HCT116 (cell line): ENCODE data around the gene COL28A1. TPM values are rescaled to one million over a fixed set of nuclear protein-coding genes. Genes with fewer than 3 reads are reported as not detected.

Experiments
- ATAC-seq: fragments of 200-7000 bp; cut with Tn5 transposase; 2 replicates; pipeline ENCODE4 v1.9.1; 2020; ENCODE audit warnings: mild to moderate bottlenecking, moderate library complexity
- BruUV-seq: library from RNA; stranded (reverse); fragments of 400-500 nt; replicated peaks from 2 replicates; lab custom pipeline; 2021; lab: Mats Ljungman, UMichigan
- CTCF ChIA-PET: fragments of 300-600 bp; sonication (Branson Sonifier 250); formaldehyde crosslinking; loops from one replicate; lab custom pipeline; 2021; ENCODE audit warnings: antibody characterized with exemption; lab: Charles Lee
- POLR2A ChIA-PET: fragments of 300-600, 350-600 bp; sonication (Branson Sonifier 250); formaldehyde crosslinking; loops from one replicate; lab custom pipeline; 2021; ENCODE audit warnings: antibody characterized with exemption; lab: Charles Lee
- RAD21 ChIA-PET, 2 experiments: fragments of 300-600 bp; sonication (Branson Sonifier 250); formaldehyde crosslinking; loops; one replicate each; lab custom pipeline; 2023; ENCODE audit warnings: low total read pairs in 2 of 2; ENCODE audit not compliant: uncharacterized antibody in 2 of 2, unreplicated experiment in 2 of 2, low non-redundant PET in 1 of 2; lab: Charles Lee
- DNase-seq: peaks from one replicate; pipeline ENCODE4 v3.0.0-alpha.2; 2010; ENCODE audit warnings: low read depth, low spot score
- H2AFZ ChIP-seq: fragments of 200-600 bp; shearing (Covaris generic), sonication (generic); 2 replicates; pipeline ENCODE4 v1.6.1; 2017; ENCODE audit warnings: low read depth, mixed run types, mixed read lengths, antibody characterized with exemption, low read length; ENCODE audit not compliant: poor library complexity, severe bottlenecking
- H3K27ac ChIP-seq: 2 replicates; pipeline ENCODE4 v1.5.1; 2012; ENCODE audit warnings: low read depth, low read length
- H3K27me3 ChIP-seq: fragments of 200-600 bp; sonication (generic); 2 replicates; pipeline ENCODE4 v1.6.1; 2016; ENCODE audit warnings: mixed run types, low read length, mixed read lengths; ENCODE audit not compliant: insufficient read depth
- H3K36me3 ChIP-seq, 2 experiments: fragments of 200-500 bp in 1 of 2; fragments of 200-600 bp in 1 of 2; sonication (Bioruptor generic) in 1 of 2; sonication (generic) in 1 of 2; 2 replicates each; pipeline versions ENCODE4 v1.5.1 to v1.6.1; 2014 to 2016; ENCODE audit warnings: low read length in 2 of 2, inconsistent platforms in 1 of 2, mixed read lengths in 1 of 2, mixed run types in 1 of 2; ENCODE audit not compliant: insufficient read depth in 2 of 2, control insufficient read depth in 1 of 2
- H3K4me1 ChIP-seq, 2 experiments: fragments of 200-600 bp in 1 of 2; sonication (generic) in 1 of 2; 2 replicates each; pipeline versions ENCODE4 v1.5.1 to v1.6.1; 2012 to 2017; ENCODE audit warnings: low read length in 2 of 2, inconsistent platforms in 1 of 2, mild to moderate bottlenecking in 1 of 2, mixed read lengths in 1 of 2, mixed run types in 1 of 2, moderate library complexity in 1 of 2; ENCODE audit not compliant: insufficient read depth in 2 of 2, control insufficient read depth in 1 of 2
- H3K4me2 ChIP-seq: fragments of 200-600 bp; sonication (generic); 2 replicates; pipeline ENCODE4 v1.6.1; 2017; ENCODE audit warnings: mixed run types, low read length, mixed read lengths
- H3K4me3 ChIP-seq, 2 experiments: fragments of 200-600 bp in 1 of 2; sonication (generic) in 1 of 2; replicated peaks in 1 of 2; 2 replicates each; pipeline ENCODE4 v1.5.1; 2011 to 2016; ENCODE audit warnings: low read length in 2 of 2, control low read depth in 1 of 2, low read depth in 1 of 2, mild to moderate bottlenecking in 1 of 2, mixed read lengths in 1 of 2, mixed run types in 1 of 2
- H3K79me2 ChIP-seq: fragments of 200-600 bp; sonication (generic); 2 replicates; pipeline ENCODE4 v1.6.1; 2017; ENCODE audit warnings: mild to moderate bottlenecking, mixed run types, low read length, moderate library complexity, mixed read lengths; ENCODE audit not compliant: insufficient read depth
- H3K9ac ChIP-seq: fragments of 200-600 bp; sonication (generic); 2 replicates; pipeline ENCODE4 v1.6.1; 2016; ENCODE audit warnings: low read length, mixed read lengths
- H3K9me2 ChIP-seq: fragments of 200-600 bp; sonication (generic), shearing (Covaris generic); 2 replicates; pipeline ENCODE4 v1.6.1; 2017; ENCODE audit warnings: mixed run types, mild to moderate bottlenecking, moderate library complexity; ENCODE audit not compliant: insufficient read depth
- H3K9me3 ChIP-seq, 2 experiments: fragments of 200-500 bp in 1 of 2; fragments of 200-600 bp in 1 of 2; sonication (Bioruptor generic) in 1 of 2; sonication (generic) in 1 of 2; 2 replicates each; pipeline ENCODE4 v1.6.1; 2014 to 2017; ENCODE audit warnings: low read length in 2 of 2, mixed read lengths in 2 of 2, inconsistent platforms in 1 of 2, low read depth in 1 of 2, mild to moderate bottlenecking in 1 of 2, mixed run types in 1 of 2, moderate library complexity in 1 of 2; ENCODE audit not compliant: control insufficient read depth in 1 of 2, insufficient read depth in 1 of 2
- H4K20me1 ChIP-seq: fragments of 200-600 bp; sonication (generic), shearing (Covaris generic); 2 replicates; pipeline ENCODE4 v1.6.1; 2017; ENCODE audit warnings: mixed run types, mild to moderate bottlenecking, moderate library complexity; ENCODE audit not compliant: insufficient read depth
- CBX3 ChIP-seq: IDR thresholded peaks from 2 replicates; pipeline ENCODE4 v1.6.1; 2012; ENCODE audit warnings: low read depth
- CEBPB ChIP-seq: IDR thresholded peaks from 2 replicates; pipeline ENCODE4 v1.6.1; 2012; ENCODE audit warnings: low read depth
- ELF1 ChIP-seq: IDR thresholded peaks from 2 replicates; pipeline ENCODE4 v1.6.1; 2012; ENCODE audit warnings: low read depth, borderline replicate concordance
- EZH2phosphoT487 ChIP-seq: fragments of 200-600 bp; IDR thresholded peaks from 2 replicates; pipeline ENCODE4 v1.6.1; 2018; ENCODE audit warnings: antibody characterized with exemption, borderline replicate concordance
- FOSL1 ChIP-seq: IDR thresholded peaks from 2 replicates; pipeline ENCODE4 v1.6.1; 2012; ENCODE audit warnings: low read depth
- JUND ChIP-seq: IDR thresholded peaks from 2 replicates; pipeline ENCODE4 v1.6.1; 2012
- POLR2A ChIP-seq: IDR thresholded peaks from 2 replicates; pipeline ENCODE4 v1.7.0; 2011; ENCODE audit warnings: borderline replicate concordance; ENCODE audit not compliant: insufficient read depth, insufficient read length; ENCODE audit errors: extremely low read depth
- POLR2AphosphoS5 ChIP-seq: IDR thresholded peaks from 2 replicates; pipeline ENCODE4 v1.6.1; 2011; ENCODE audit warnings: mild to moderate bottlenecking, low read depth, low read length, moderate library complexity
- SP1 ChIP-seq: IDR thresholded peaks from 2 replicates; pipeline ENCODE4 v1.6.1; 2012; ENCODE audit warnings: low read depth
- SRF ChIP-seq: IDR thresholded peaks from 2 replicates; pipeline ENCODE4 v1.6.1; 2012; ENCODE audit warnings: low read depth
- TCF7L2 ChIP-seq: IDR thresholded peaks from 2 replicates; pipeline ENCODE4 v1.7.0; 2011; ENCODE audit warnings: borderline replicate concordance, inconsistent platforms; ENCODE audit not compliant: insufficient read depth, insufficient read length; ENCODE audit errors: extremely low read depth
- YY1 ChIP-seq: IDR thresholded peaks from 2 replicates; pipeline ENCODE4 v1.6.1; 2011; ENCODE audit warnings: low read length, low read depth, moderate library complexity, mild to moderate bottlenecking; ENCODE audit not compliant: insufficient replicate concordance; ENCODE audit errors: extremely low read depth
- intact Hi-C: fragments of 100-400 bp; cut with micrococcal nuclease; formaldehyde crosslinking; loops from 2 replicates; pipeline ENCODE4 v1.10.0; 2022
- total RNA-seq: library from RNA; stranded (reverse); gene quantifications from one replicate; pipeline ENCODE4 v1.2.1, GENCODE V29; 2021; ENCODE audit not compliant: unreplicated experiment
- TF ChIP-seq, protein P1 (sequence below): IDR thresholded peaks from 2 replicates; pipeline ENCODE4 v1.6.1; 2011; ENCODE audit warnings: mild to moderate bottlenecking, low read length, moderate library complexity; ENCODE audit not compliant: insufficient replicate concordance; ENCODE audit errors: extremely low read depth
- TF ChIP-seq, protein P2 (sequence below): IDR thresholded peaks from 2 replicates; pipeline ENCODE4 v1.6.1; 2012; ENCODE audit warnings: low read depth
- TF ChIP-seq, protein P3 (sequence below): IDR thresholded peaks from 2 replicates; pipeline ENCODE4 v1.6.1; 2012
- TF ChIP-seq, protein P4 (sequence below): IDR thresholded peaks from 2 replicates; pipeline ENCODE4 v1.6.1; 2012

The COL28A1 gene
- total RNA-seq, 1 experiment from 2014 or later: 0.12 TPM

DNA sequence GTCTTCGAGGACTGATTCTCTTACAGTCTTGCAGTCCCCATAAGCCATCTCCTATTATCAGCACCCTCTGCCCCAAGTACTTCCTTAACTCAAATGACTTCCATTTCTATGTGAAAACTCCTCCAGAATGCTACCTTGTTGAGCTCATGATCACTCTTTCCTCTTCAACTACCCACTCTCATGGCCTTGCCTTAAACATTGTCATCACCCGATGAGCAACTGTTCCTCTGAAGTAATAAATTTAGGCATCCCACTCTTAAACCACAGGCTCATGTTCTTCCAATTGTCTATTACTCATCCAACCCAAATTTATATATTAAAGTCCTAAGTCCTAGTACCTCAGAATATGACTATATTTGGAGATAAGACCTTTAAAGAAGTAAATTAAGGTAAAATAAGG, 200.5 kb downstream of the COL28A1 start:
- no peak for DNase-seq
- no peak overlapping the region for H3K4me3 ChIP-seq
- H3K36me3 ChIP-seq: no peaks in the 10 kb centered on the region
- intact Hi-C loops: no loop called here
- H3K27ac ChIP-seq: no peak overlapping the region
- ChIA-PET POLR2A (no interaction called here), RAD21 (no interaction called here), CTCF (no interaction called here)
- H2AFZ ChIP-seq: no peak overlapping the region
- H3K4me2 ChIP-seq: no peak overlapping the region
- no peaks in the 10 kb centered on the region for H3K27me3 ChIP-seq
- no peaks in the 10 kb centered on the region for H3K79me2 ChIP-seq
- no peak for TF ChIP-seq CEBPB
- TF ChIP-seq, protein P1, sequence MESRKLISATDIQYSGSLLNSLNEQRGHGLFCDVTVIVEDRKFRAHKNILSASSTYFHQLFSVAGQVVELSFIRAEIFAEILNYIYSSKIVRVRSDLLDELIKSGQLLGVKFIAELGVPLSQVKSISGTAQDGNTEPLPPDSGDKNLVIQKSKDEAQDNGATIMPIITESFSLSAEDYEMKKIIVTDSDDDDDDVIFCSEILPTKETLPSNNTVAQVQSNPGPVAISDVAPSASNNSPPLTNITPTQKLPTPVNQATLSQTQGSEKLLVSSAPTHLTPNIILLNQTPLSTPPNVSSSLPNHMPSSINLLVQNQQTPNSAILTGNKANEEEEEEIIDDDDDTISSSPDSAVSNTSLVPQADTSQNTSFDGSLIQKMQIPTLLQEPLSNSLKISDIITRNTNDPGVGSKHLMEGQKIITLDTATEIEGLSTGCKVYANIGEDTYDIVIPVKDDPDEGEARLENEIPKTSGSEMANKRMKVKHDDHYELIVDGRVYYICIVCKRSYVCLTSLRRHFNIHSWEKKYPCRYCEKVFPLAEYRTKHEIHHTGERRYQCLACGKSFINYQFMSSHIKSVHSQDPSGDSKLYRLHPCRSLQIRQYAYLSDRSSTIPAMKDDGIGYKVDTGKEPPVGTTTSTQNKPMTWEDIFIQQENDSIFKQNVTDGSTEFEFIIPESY: no peak
- TF ChIP-seq, protein P2, sequence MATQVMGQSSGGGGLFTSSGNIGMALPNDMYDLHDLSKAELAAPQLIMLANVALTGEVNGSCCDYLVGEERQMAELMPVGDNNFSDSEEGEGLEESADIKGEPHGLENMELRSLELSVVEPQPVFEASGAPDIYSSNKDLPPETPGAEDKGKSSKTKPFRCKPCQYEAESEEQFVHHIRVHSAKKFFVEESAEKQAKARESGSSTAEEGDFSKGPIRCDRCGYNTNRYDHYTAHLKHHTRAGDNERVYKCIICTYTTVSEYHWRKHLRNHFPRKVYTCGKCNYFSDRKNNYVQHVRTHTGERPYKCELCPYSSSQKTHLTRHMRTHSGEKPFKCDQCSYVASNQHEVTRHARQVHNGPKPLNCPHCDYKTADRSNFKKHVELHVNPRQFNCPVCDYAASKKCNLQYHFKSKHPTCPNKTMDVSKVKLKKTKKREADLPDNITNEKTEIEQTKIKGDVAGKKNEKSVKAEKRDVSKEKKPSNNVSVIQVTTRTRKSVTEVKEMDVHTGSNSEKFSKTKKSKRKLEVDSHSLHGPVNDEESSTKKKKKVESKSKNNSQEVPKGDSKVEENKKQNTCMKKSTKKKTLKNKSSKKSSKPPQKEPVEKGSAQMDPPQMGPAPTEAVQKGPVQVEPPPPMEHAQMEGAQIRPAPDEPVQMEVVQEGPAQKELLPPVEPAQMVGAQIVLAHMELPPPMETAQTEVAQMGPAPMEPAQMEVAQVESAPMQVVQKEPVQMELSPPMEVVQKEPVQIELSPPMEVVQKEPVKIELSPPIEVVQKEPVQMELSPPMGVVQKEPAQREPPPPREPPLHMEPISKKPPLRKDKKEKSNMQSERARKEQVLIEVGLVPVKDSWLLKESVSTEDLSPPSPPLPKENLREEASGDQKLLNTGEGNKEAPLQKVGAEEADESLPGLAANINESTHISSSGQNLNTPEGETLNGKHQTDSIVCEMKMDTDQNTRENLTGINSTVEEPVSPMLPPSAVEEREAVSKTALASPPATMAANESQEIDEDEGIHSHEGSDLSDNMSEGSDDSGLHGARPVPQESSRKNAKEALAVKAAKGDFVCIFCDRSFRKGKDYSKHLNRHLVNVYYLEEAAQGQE: no peak
- no peak for TF ChIP-seq CBX3
- no peak for TF ChIP-seq SP1
- no peak for TF ChIP-seq JUND
- TF ChIP-seq TCF7L2: no peak
- TF ChIP-seq, protein P3, sequence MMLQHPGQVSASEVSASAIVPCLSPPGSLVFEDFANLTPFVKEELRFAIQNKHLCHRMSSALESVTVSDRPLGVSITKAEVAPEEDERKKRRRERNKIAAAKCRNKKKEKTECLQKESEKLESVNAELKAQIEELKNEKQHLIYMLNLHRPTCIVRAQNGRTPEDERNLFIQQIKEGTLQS: no peak
- TF ChIP-seq ELF1: no peak
- no peak for TF ChIP-seq FOSL1
- TF ChIP-seq YY1: no peak
- TF ChIP-seq POLR2AphosphoS5: no peak
- no peak for TF ChIP-seq POLR2A
- TF ChIP-seq EZH2phosphoT487: no peak
- TF ChIP-seq SRF: no peak
- TF ChIP-seq, protein P4, sequence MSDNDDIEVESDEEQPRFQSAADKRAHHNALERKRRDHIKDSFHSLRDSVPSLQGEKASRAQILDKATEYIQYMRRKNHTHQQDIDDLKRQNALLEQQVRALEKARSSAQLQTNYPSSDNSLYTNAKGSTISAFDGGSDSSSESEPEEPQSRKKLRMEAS: no peak
- no TSS peak for BruUV-seq
- no peak overlapping the region for H3K9ac ChIP-seq
- no peaks in the 10 kb centered on the region for H3K9me2 ChIP-seq
- no peaks in the 10 kb centered on the region for H4K20me1 ChIP-seq
- ATAC-seq: no peak
- no peaks in the 10 kb centered on the region for H3K4me1 ChIP-seq
- no peaks in the 10 kb centered on the region for H3K9me3 ChIP-seq
